Measurements from ENCODE around the gene JAZF1. TPM values are rescaled to one million over a fixed set of nuclear protein-coding genes. Genes with fewer than 3 reads are reported as not detected.

Gene JAZF1
- total and polyA plus RNA-seq, 10 of the 15 experiments (the other 5 are each of a cell fraction or from before 2014, with no cell fraction given) = 0.04 to 0.82 (median 0.15) TPM; not detected in 3

GRCh38 chr7:28136420-28136819 lies 44.2 kb downstream of the JAZF1 start (continued):
- TF ChIP-seq ZNF384 (IDR thresholded peaks at IDR 0.05; ENCODE audit: borderline replicate concordance, low read depth, low read length) (no peak), RB1 (IDR thresholded peaks at IDR 0.05; ENCODE audit: borderline replicate concordance) (no peak), ZNF622 (IDR thresholded peaks at IDR 0.05) (no peak), CBFB (IDR thresholded peaks at IDR 0.05; ENCODE audit: low read depth) (no peak)

- no peak overlapping the region for H3K4me3 ChIP-seq
- H4K20me1 ChIP-seq (ENCODE audit: control insufficient read depth, insufficient read depth) = no peaks in the 10 kb centered on the region
- H2AFZ ChIP-seq (ENCODE audit: control insufficient read depth, low read depth, low read length) = no peak overlapping the region
- no peak for DNase-seq (ENCODE audit: low read depth, low spot score)
- 62% methylated on average over 3 of the region's 3 CpGs for WGBS (ENCODE audit: insufficient coverage, insufficient replicate concordance, low lambda C conversion rate, missing lambda C conversion rate)
- no peak for FAIRE-seq
- H3K27ac ChIP-seq (ENCODE audit: control insufficient read depth, insufficient read depth) = no peak overlapping the region
- no TSS peak for BruUV-seq (replicated peaks)
- no peaks in the 10 kb centered on the region for H3K9me3 ChIP-seq (replicated peaks; ENCODE audit: control insufficient read depth, insufficient read depth, low read length)
- no peak for ATAC-seq
- no peaks in the 10 kb centered on the region for H3K36me3 ChIP-seq (ENCODE audit: control insufficient read depth in 2 of 2, insufficient read depth in 2 of 2, low read length in 1 of 2)
- H3K79me2 ChIP-seq (ENCODE audit: control insufficient read depth, insufficient read depth, low read length) = no peaks in the 10 kb centered on the region
- in situ Hi-C loops (cut with MboI) = no loop called here
- ChIA-PET CTCF (no interaction called here), SMC1A (ENCODE audit: uncharacterized antibody, unreplicated experiment) (no interaction called here), RAD21 (ENCODE audit: unreplicated experiment) (no interaction called here), POLR2A (no interaction called here)
- H3K4me2 ChIP-seq (ENCODE audit: control insufficient read depth, insufficient read depth) = no peak overlapping the region
- H3K4me1 ChIP-seq (ENCODE audit: control insufficient read depth, insufficient read depth, low read length) = no peaks in the 10 kb centered on the region
- intact Hi-C loops (cut with micrococcal nuclease; ENCODE audit: unreplicated experiment) = no loop called here
- TF ChIP-seq NRF1 (conservative IDR thresholded peaks at IDR 0.05; ENCODE audit: low read depth, low read length) = no peak
- TF ChIP-seq ATF7 (IDR thresholded peaks at IDR 0.05; ENCODE audit: low read depth) = no peak
- no peak for TF ChIP-seq MEF2A (IDR thresholded peaks at IDR 0.05; ENCODE audit: insufficient read depth, low read depth, low read length)
- no peak for TF ChIP-seq NR2C2 (IDR thresholded peaks at IDR 0.05; ENCODE audit: borderline replicate concordance, control insufficient read depth, insufficient read length, low read depth)
- no peak for TF ChIP-seq RELA (IDR thresholded peaks at IDR 0.05; ENCODE audit: borderline replicate concordance, partially characterized antibody)
- TF ChIP-seq CEBPB (IDR thresholded peaks at IDR 0.05; ENCODE audit: borderline replicate concordance in 1 of 2, low read depth in 2 of 2, low read length in 2 of 2) = no peak
- TF ChIP-seq HSF1 (IDR thresholded peaks at IDR 0.05; ENCODE audit: low read depth, low read length) = no peak
- no peak for TF ChIP-seq BCL3 (IDR thresholded peaks at IDR 0.05; ENCODE audit: borderline replicate concordance, insufficient read depth, low read depth, low read length, poor library complexity, severe bottlenecking)
- H3K9ac ChIP-seq (ENCODE audit: control insufficient read depth, insufficient read depth, low read length) = no peak overlapping the region
- H3K27me3 ChIP-seq (replicated peaks in 1 of 2; ENCODE audit: control insufficient read depth in 2 of 2, insufficient read depth in 2 of 2, low read length in 1 of 2) = peaks cover 0 to 6% of the 10 kb centered on the region in 2 experiments; a peak in 2 of 4 replicates
These were observed 44.8 kb downstream of the JAZF1 start for GRCh38 chr7:28135760-28136159.
